IMR-90 (cell line): ENCODE data around the gene C1orf56. TPM values are rescaled to one million over a fixed set of nuclear protein-coding genes. Genes with fewer than 3 reads are reported as not detected.

ENCODE experiments used
- ATAC-seq: fragments of 200-7000 bp; cut with Tn5 transposase; 2 replicates; pipeline ENCODE4 v1.9.1; 2020; ENCODE audit warnings: low read depth, mild to moderate bottlenecking, moderate library complexity
- BruUV-seq: library from RNA; stranded (reverse); fragments of 400-500 nt; replicated peaks from 2 replicates; lab custom pipeline; 2021; lab: Mats Ljungman, UMichigan
- CTCF ChIA-PET: fragments of 300-600 bp; formaldehyde crosslinking; extraction: SDS; loops from one replicate; lab custom pipeline; 2021; ENCODE audit warnings: antibody characterized with exemption; lab: Yijun Ruan, JAX
- POLR2A ChIA-PET: fragments of 300-600 bp; sonication (Branson Sonifier 250); formaldehyde crosslinking; loops from one replicate; lab custom pipeline; 2022; ENCODE audit warnings: antibody characterized with exemption; ENCODE audit not compliant: unreplicated experiment; lab: Charles Lee
- DNase-seq: peaks from one replicate; pipeline ENCODE4 v3.0.0; 2013
- H2AFZ ChIP-seq: replicated peaks from 2 replicates; pipeline ENCODE3; 2013; ENCODE audit warnings: low read length, mild to moderate bottlenecking; ENCODE audit not compliant: poor library complexity
- H2AK5ac ChIP-seq: 2 replicates; pipeline ENCODE4 v1.6.1; 2013; ENCODE audit warnings: low read depth, low read length, inconsistent platforms
- H2AK9ac ChIP-seq: replicated peaks from 2 replicates; pipeline ENCODE3; 2013; ENCODE audit warnings: mild to moderate bottlenecking, low read depth, low read length, moderate library complexity; ENCODE audit not compliant: poor library complexity
- H2BK120ac ChIP-seq: 2 replicates; pipeline ENCODE4 v1.6.1; 2013; ENCODE audit warnings: low read depth, low read length, inconsistent platforms
- H2BK15ac ChIP-seq: 3 replicates; pipeline ENCODE4 v1.6.1; 2013; ENCODE audit warnings: low read depth, low read length, inconsistent platforms
- H2BK20ac ChIP-seq: 2 replicates; pipeline ENCODE4 v1.6.1; 2013; ENCODE audit warnings: low read depth, mild to moderate bottlenecking, inconsistent platforms, low read length, moderate library complexity
- H2BK5ac ChIP-seq: 2 replicates; pipeline ENCODE4 v1.6.1; 2013; ENCODE audit warnings: mild to moderate bottlenecking, low read depth, low read length, inconsistent platforms; ENCODE audit not compliant: poor library complexity, severe bottlenecking
- H3K14ac ChIP-seq: replicated peaks from 2 replicates; pipeline ENCODE4 v1.6.1; 2013; ENCODE audit warnings: low read depth, low read length, inconsistent platforms
- H3K18ac ChIP-seq: 2 replicates; pipeline ENCODE4 v1.6.1; 2013; ENCODE audit warnings: low read depth, low read length, control low read depth
- H3K23ac ChIP-seq: 2 replicates; pipeline ENCODE4 v1.6.1; 2013; ENCODE audit warnings: low read depth, low read length, inconsistent platforms
- H3K27ac ChIP-seq: 2 replicates; pipeline ENCODE4 v1.5.1; 2013; ENCODE audit warnings: mild to moderate bottlenecking, control low read depth, low read length; ENCODE audit not compliant: insufficient read depth
- H3K27me3 ChIP-seq: 2 replicates; pipeline ENCODE4 v1.6.1; 2013; ENCODE audit warnings: low read length; ENCODE audit not compliant: control insufficient read depth, insufficient read depth
- H3K36me3 ChIP-seq: 2 replicates; pipeline ENCODE4 v1.6.1; 2013; ENCODE audit warnings: low read length, mixed read lengths; ENCODE audit not compliant: control insufficient read depth, insufficient read depth
- H3K4ac ChIP-seq: 2 replicates; pipeline ENCODE4 v1.6.1; 2013; ENCODE audit warnings: low read depth, low read length, inconsistent platforms
- H3K4me1 ChIP-seq: 2 replicates; pipeline ENCODE4 v1.6.1; 2013; ENCODE audit warnings: low read length, mixed read lengths; ENCODE audit not compliant: control insufficient read depth, insufficient read depth
- H3K4me2 ChIP-seq: 2 replicates; pipeline ENCODE4 v1.6.1; 2013; ENCODE audit warnings: low read depth, mild to moderate bottlenecking, control low read depth, low read length, moderate library complexity
- H3K4me3 ChIP-seq: 2 replicates; pipeline ENCODE4 v1.5.1; 2013; ENCODE audit warnings: low read depth, mild to moderate bottlenecking, control low read depth, low read length, moderate library complexity; ENCODE audit not compliant: insufficient read depth
- H3K56ac ChIP-seq: 2 replicates; pipeline ENCODE4 v1.6.1; 2013; ENCODE audit warnings: low read length, inconsistent platforms; ENCODE audit not compliant: insufficient read depth; ENCODE audit errors: extremely low read depth
- H3K79me1 ChIP-seq, 2 experiments: 2 replicates each; pipeline ENCODE4 v1.6.1; 2013; ENCODE audit warnings: low read length in 2 of 2, inconsistent platforms in 1 of 2, low read depth in 1 of 2
- H3K9ac ChIP-seq: 2 replicates; pipeline ENCODE4 v1.6.1; 2013; ENCODE audit warnings: low read depth, low read length, control low read depth
- H3K9me1 ChIP-seq: 2 replicates; pipeline ENCODE4 v1.6.1; 2013; ENCODE audit warnings: low read length, inconsistent platforms; ENCODE audit not compliant: insufficient read depth
- H3K9me3 ChIP-seq: 2 replicates; pipeline ENCODE4 v1.6.1; 2013; ENCODE audit warnings: low read length; ENCODE audit not compliant: control insufficient read depth, insufficient read depth
- H4K20me1 ChIP-seq: 2 replicates; pipeline ENCODE4 v1.6.1; 2013; ENCODE audit warnings: low read length, inconsistent platforms; ENCODE audit not compliant: insufficient read depth
- H4K5ac ChIP-seq: 2 replicates; pipeline ENCODE4 v1.6.1; 2013; ENCODE audit warnings: mild to moderate bottlenecking, low read depth, low read length, control low read depth
- H4K8ac ChIP-seq, 2 experiments: 2 replicates each; pipeline ENCODE4 v1.6.1; 2013; ENCODE audit warnings: low read depth in 2 of 2, low read length in 2 of 2, control low read depth in 1 of 2, inconsistent platforms in 1 of 2
- H4K91ac ChIP-seq: 2 replicates; pipeline ENCODE4 v1.6.1; 2013; ENCODE audit warnings: low read depth, low read length, inconsistent platforms; ENCODE audit not compliant: insufficient read depth
- BHLHE40 ChIP-seq: fragments of 150-350 bp; IDR thresholded peaks from 2 replicates; pipeline ENCODE4 v1.6.1; 2016; ENCODE audit warnings: mild to moderate bottlenecking, low read depth, low read length
- CEBPB ChIP-seq: IDR thresholded peaks from 2 replicates; pipeline ENCODE4 v1.6.1; 2012; ENCODE audit warnings: low read depth, low read length, improper control_type of control experiment
- CHD1 ChIP-seq: IDR thresholded peaks from 2 replicates; pipeline ENCODE4 v1.6.1; 2012; ENCODE audit warnings: low read depth, low read length, improper control_type of control experiment
- CTCF ChIP-seq: conservative IDR thresholded peaks from 2 replicates; pipeline ENCODE4 v1.5.1; 2012; ENCODE audit warnings: mild to moderate bottlenecking, low read depth, low read length, improper control_type of control experiment
- ELK1 ChIP-seq: fragments of 150-350 bp; IDR thresholded peaks from 2 replicates; pipeline ENCODE4 v1.6.1; 2016; ENCODE audit warnings: low read depth, mild to moderate bottlenecking, low read length, moderate library complexity, borderline replicate concordance
- FOS ChIP-seq: fragments of 150-350 bp; IDR thresholded peaks from 2 replicates; pipeline ENCODE4 v1.6.1; 2016; ENCODE audit warnings: low read depth, low read length
- MAFK ChIP-seq: IDR thresholded peaks from 2 replicates; pipeline ENCODE4 v1.6.1; 2012; ENCODE audit warnings: low read depth, low read length, improper control_type of control experiment
- MAZ ChIP-seq: IDR thresholded peaks from 2 replicates; pipeline ENCODE4 v1.6.1; 2012; ENCODE audit warnings: low read depth, mild to moderate bottlenecking, low read length, improper control_type of control experiment, moderate library complexity, borderline replicate concordance
- NFE2L2 ChIP-seq: fragments of 150-350 bp; IDR thresholded peaks from 2 replicates; pipeline ENCODE4 v1.6.1; 2016; ENCODE audit warnings: low read depth, mild to moderate bottlenecking, low read length
- RAD21 ChIP-seq: IDR thresholded peaks from 2 replicates; pipeline ENCODE4 v1.6.1; 2012; ENCODE audit warnings: low read length, improper control_type of control experiment
- RCOR1 ChIP-seq: IDR thresholded peaks from 2 replicates; pipeline ENCODE4 v1.6.1; 2012; ENCODE audit warnings: mild to moderate bottlenecking, low read length, improper control_type of control experiment; ENCODE audit not compliant: insufficient replicate concordance
- SMC3 ChIP-seq: fragments of 150-350 bp; IDR thresholded peaks from 2 replicates; pipeline ENCODE4 v1.6.1; 2016; ENCODE audit warnings: low read depth, mild to moderate bottlenecking, antibody characterized with exemption, low read length, moderate library complexity
- USF2 ChIP-seq: fragments of 150-350 bp; IDR thresholded peaks from 2 replicates; pipeline ENCODE4 v1.6.1; 2017; ENCODE audit warnings: mild to moderate bottlenecking, antibody characterized with exemption, low read length, low read depth
- WGBS, 2 experiments: methylation state at CpG; one replicate each; pipeline versions ENCODE4 v1.1.5 to v1.1.7; 2013; ENCODE audit warnings: missing lambda C conversion rate in 2 of 2; ENCODE audit not compliant: insufficient read length in 1 of 2; ENCODE audit errors: extremely low coverage in 2 of 2; 5-methylcytosine and 5-hydroxymethylcytosine counted together
- dilution Hi-C: fragments of 300-500 bp; cut with HindIII; formaldehyde crosslinking; loops from one replicate; pipeline ENCODE4 v1.14.3; 2018; ENCODE audit warnings: low sequenced_read_pairs; ENCODE audit not compliant: unreplicated experiment
- in situ Hi-C: fragments of 300-500 bp; cut with MboI; formaldehyde crosslinking; loops from 3 replicates; pipeline ENCODE4 v1.14.3; 2019; ENCODE audit warnings: low sequenced_read_pairs, inconsistent platforms, mixed read lengths
- intact Hi-C: fragments of 100-400 bp; cut with micrococcal nuclease; formaldehyde crosslinking; loops from 2 replicates; pipeline ENCODE4 v1.10.0; 2022
- polyA plus RNA-seq, 3 experiments: library from polyadenylated mRNA; depleted of rRNA; stranded (reverse); fragments of >200 nt; gene quantifications; 2 replicates each; pipeline ENCODE4 v1.2.3, GENCODE V29; 2012; ENCODE audit warnings: low replicate concordance in 1 of 3
- total RNA-seq: library from RNA; depleted of rRNA; stranded (reverse); fragments of >200 nt; gene quantifications from 2 replicates; pipeline ENCODE4 v1.2.3, GENCODE V29; 2012

The C1orf56 gene
- total and polyA plus RNA-seq, 2 of the 4 experiments (the other 2 are of a cell fraction), result 0.54 to 1.2 TPM

- no peak for TF ChIP-seq NFE2L2
Measured at GRCh38 chr1:151009674-151010345, 37.7 kb upstream of the C1orf56 start (continued).

- Histone ChIP-seq H3K4me3 (no peak overlapping the region), H3K23ac (no peak overlapping the region), H2BK20ac (no peak overlapping the region), H3K27me3 (no peaks in the 10 kb centered on the region), H4K91ac (no peak overlapping the region), H3K9me1 (peaks cover 11% of the 10 kb centered on the region), H3K36me3 (no peaks in the 10 kb centered on the region), H2BK15ac (no peak overlapping the region), H3K18ac (no peak overlapping the region), H3K9me3 (no peaks in the 10 kb centered on the region), H3K4me1 (peaks cover 5% of the 10 kb centered on the region; the same call in 1 of the 2 replicates), H2BK120ac (no peak overlapping the region), H3K14ac (no peak overlapping the region), H2AFZ (no peak overlapping the region), H3K56ac (no peak overlapping the region), H2BK5ac (no peak overlapping the region), H3K27ac (no peak overlapping the region), H4K8ac (no peak overlapping the region), H3K79me1 (peaks cover 16 to 52% of the 10 kb centered on the region in 2 experiments), H3K4ac (no peak overlapping the region), H3K4me2 (no peak overlapping the region), H4K20me1 (no peaks in the 10 kb centered on the region), H2AK9ac (no peak overlapping the region), H3K9ac (no peak overlapping the region), H4K5ac (no peak overlapping the region), H2AK5ac (no peak overlapping the region)
- TF ChIP-seq MAZ (no peak), RCOR1 (no peak), BHLHE40 (no peak), CHD1 (no peak), MAFK (no peak), USF2 (no peak), SMC3 (no peak), FOS (no peak), ELK1 (no peak), NFE2L2 (no peak), RAD21 (no peak), CEBPB (no peak), CTCF (no peak)
- intact Hi-C loops, result no loop called here
- dilution Hi-C loops, result no loop called here
- no CpG with 5 or more reads among the region's 3 CpGs for WGBS, 2 experiments
- in situ Hi-C loops, result no loop called here
- ATAC-seq (no peak), DNase-seq (no peak)
- CTCF ChIA-PET, result interaction anchor here (1.0 kb wide), 1 partner anchor 49 kb away, joined by 5 read pairs; the partner anchor contains the start of gene CDC42SE1
- POLR2A ChIA-PET, result no interaction called here
- BruUV-seq, result no TSS peak
Measured at GRCh38 chr1:151010346-151010726, 37.2 kb upstream of the C1orf56 start.
